Measurements from ENCODE around the gene MYH7.

The MYH7 gene

DNA sequence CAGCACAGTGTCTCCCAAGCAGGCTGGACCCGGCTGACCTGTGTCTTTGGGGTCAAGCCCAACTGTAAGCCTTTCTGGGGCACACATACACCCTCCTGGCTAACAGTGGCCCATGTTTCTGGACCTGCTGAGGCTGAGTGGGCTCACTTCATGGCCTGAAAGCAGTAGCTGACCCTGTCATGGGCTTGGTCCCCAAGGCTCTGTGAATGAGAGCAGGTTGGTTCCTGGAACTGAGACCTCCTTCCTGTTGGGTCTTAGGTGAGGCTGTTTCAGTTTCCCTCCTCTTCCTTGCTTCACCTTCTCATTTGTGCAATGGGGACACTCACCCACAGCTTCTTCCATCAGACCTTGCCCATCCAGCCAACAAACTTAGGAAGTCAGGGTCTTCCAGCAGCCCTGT, 63.6 kb downstream of the MYH7 start:
- no peaks in the 10 kb centered on the region for H4K20me1 ChIP-seq (ENCODE audit: low read depth, low read length)
- H3K9ac ChIP-seq (ENCODE audit: low read length) = no peak overlapping the region
- H3K9me2 ChIP-seq (replicated peaks; ENCODE audit: insufficient read depth, low read length) = no peaks in the 10 kb centered on the region
- H3K4me2 ChIP-seq (ENCODE audit: low read depth, low read length, poor library complexity, severe bottlenecking) = no peak overlapping the region
- TF ChIP-seq, protein P1, sequence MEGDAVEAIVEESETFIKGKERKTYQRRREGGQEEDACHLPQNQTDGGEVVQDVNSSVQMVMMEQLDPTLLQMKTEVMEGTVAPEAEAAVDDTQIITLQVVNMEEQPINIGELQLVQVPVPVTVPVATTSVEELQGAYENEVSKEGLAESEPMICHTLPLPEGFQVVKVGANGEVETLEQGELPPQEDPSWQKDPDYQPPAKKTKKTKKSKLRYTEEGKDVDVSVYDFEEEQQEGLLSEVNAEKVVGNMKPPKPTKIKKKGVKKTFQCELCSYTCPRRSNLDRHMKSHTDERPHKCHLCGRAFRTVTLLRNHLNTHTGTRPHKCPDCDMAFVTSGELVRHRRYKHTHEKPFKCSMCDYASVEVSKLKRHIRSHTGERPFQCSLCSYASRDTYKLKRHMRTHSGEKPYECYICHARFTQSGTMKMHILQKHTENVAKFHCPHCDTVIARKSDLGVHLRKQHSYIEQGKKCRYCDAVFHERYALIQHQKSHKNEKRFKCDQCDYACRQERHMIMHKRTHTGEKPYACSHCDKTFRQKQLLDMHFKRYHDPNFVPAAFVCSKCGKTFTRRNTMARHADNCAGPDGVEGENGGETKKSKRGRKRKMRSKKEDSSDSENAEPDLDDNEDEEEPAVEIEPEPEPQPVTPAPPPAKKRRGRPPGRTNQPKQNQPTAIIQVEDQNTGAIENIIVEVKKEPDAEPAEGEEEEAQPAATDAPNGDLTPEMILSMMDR (IDR thresholded peaks at IDR 0.05; ENCODE audit: insufficient read depth, low read length, poor library complexity, severe bottlenecking) = no peak
- no peak for TF ChIP-seq EZH2phosphoT487 (conservative IDR thresholded peaks at IDR 0.05; ENCODE audit: low read length)
- no peaks in the 10 kb centered on the region for H3K27me3 ChIP-seq (ENCODE audit: low read length)
- no peak overlapping the region for H3K27ac ChIP-seq (ENCODE audit: low read depth, low read length)
- no peaks in the 10 kb centered on the region for H3K36me3 ChIP-seq (ENCODE audit: low read length)
- H2AFZ ChIP-seq (ENCODE audit: low read depth, low read length, severe bottlenecking) = no peak overlapping the region
- no peaks in the 10 kb centered on the region for H3K79me2 ChIP-seq (ENCODE audit: insufficient read depth, low read length)
- no peaks in the 10 kb centered on the region for H3K9me3 ChIP-seq (ENCODE audit: insufficient read depth, low read length)
- H3K4me3 ChIP-seq (ENCODE audit: insufficient read depth, low read length, poor library complexity, severe bottlenecking) = no peak overlapping the region
- H3F3A ChIP-seq (ENCODE audit: insufficient read depth) = no peaks in the 10 kb centered on the region

GRCh38 chr14:23370221-23370620, 65.2 kb downstream of the MYH7 start:
- H3K4me3 ChIP-seq (ENCODE audit: insufficient read depth, low read length, poor library complexity, severe bottlenecking) = no peak overlapping the region
- no peaks in the 10 kb centered on the region for H4K20me1 ChIP-seq (ENCODE audit: low read depth, low read length)
- TF ChIP-seq, protein P1 (IDR thresholded peaks at IDR 0.05; ENCODE audit: insufficient read depth, low read length, poor library complexity, severe bottlenecking) = no peak
- no peak for TF ChIP-seq EZH2phosphoT487 (conservative IDR thresholded peaks at IDR 0.05; ENCODE audit: low read length)
- no peak overlapping the region for H3K27ac ChIP-seq (ENCODE audit: low read depth, low read length)
- H3F3A ChIP-seq (ENCODE audit: insufficient read depth) = no peaks in the 10 kb centered on the region
- H3K9ac ChIP-seq (ENCODE audit: low read length) = no peak overlapping the region
- no peaks in the 10 kb centered on the region for H3K9me3 ChIP-seq (ENCODE audit: insufficient read depth, low read length)
- no peak overlapping the region for H2AFZ ChIP-seq (ENCODE audit: low read depth, low read length, severe bottlenecking)
- no peak overlapping the region for H3K4me2 ChIP-seq (ENCODE audit: low read depth, low read length, poor library complexity, severe bottlenecking)
- no peaks in the 10 kb centered on the region for H3K79me2 ChIP-seq (ENCODE audit: insufficient read depth, low read length)
- H3K36me3 ChIP-seq (ENCODE audit: low read length) = no peaks in the 10 kb centered on the region
- no peaks in the 10 kb centered on the region for H3K27me3 ChIP-seq (ENCODE audit: low read length)
- no peaks in the 10 kb centered on the region for H3K9me2 ChIP-seq (replicated peaks; ENCODE audit: insufficient read depth, low read length)

DNA sequence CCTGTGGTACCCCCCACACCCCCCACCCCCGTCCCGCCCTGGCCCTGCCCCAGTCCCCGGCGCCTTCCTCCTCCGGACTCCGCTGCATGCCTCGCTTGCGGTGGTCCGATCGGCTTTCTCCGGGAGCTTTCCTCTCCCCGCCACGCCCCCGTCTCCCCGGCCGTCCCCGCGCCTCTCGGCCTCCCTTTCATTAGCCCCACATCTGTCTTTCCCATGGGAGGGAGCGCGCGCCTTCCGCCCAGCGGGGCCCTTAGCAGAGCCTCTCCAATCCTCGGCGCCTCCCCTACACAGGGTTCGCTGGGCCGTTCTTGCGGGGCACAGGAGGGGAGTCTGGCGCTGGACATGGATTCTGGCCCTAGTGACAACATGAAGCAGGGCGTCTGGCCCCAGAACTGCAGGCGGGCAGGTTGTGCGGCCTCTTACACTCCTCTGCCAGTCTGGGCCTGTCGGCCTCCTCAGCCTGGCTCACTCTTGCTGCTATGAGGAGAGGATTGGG, 69.0 kb downstream of the MYH7 start:
- Histone ChIP-seq H3K36me3 (ENCODE audit: low read length) (no peaks in the 10 kb centered on the region), H4K20me1 (ENCODE audit: low read depth, low read length) (no peaks in the 10 kb centered on the region), H3K27ac (ENCODE audit: low read depth, low read length) (no peak overlapping the region), H3K4me3 (ENCODE audit: insufficient read depth, low read length, poor library complexity, severe bottlenecking) (no peak overlapping the region), H3K4me2 (ENCODE audit: low read depth, low read length, poor library complexity, severe bottlenecking) (no peak overlapping the region), H3K27me3 (ENCODE audit: low read length) (no peaks in the 10 kb centered on the region), H3F3A (ENCODE audit: insufficient read depth) (no peaks in the 10 kb centered on the region), H3K9ac (ENCODE audit: low read length) (no peak overlapping the region), H3K79me2 (ENCODE audit: insufficient read depth, low read length) (no peaks in the 10 kb centered on the region), H2AFZ (ENCODE audit: low read depth, low read length, severe bottlenecking) (no peak overlapping the region), H3K9me2 (replicated peaks; ENCODE audit: insufficient read depth, low read length) (no peaks in the 10 kb centered on the region), H3K9me3 (ENCODE audit: insufficient read depth, low read length) (no peaks in the 10 kb centered on the region)
- TF ChIP-seq, protein P1 (IDR thresholded peaks at IDR 0.05; ENCODE audit: insufficient read depth, low read length, poor library complexity, severe bottlenecking) = no peak
- TF ChIP-seq EZH2phosphoT487 (conservative IDR thresholded peaks at IDR 0.05; ENCODE audit: low read length) = no peak
